SKM-1 treated with dmso at 0.1 percent for 144 hours (cell line): Measurements from ENCODE around the gene SPSB4.

Experiments used
- DNase-seq: peaks from one replicate; lab custom pipeline; 2025; ENCODE audit not compliant: unreplicated experiment; lab: John Stamatoyannopoulos, UW

The SPSB4 gene

GRCh38 chr3:141052201-141053069, 1.3 kb downstream of the SPSB4 start:
- no peak for DNase-seq

GRCh38 chr3:141055136-141055535, 4.0 kb downstream of the SPSB4 start:
- no peak for DNase-seq

- no peak for DNase-seq
Measured at GRCh38 chr3:141055536-141056445, 4.6 kb downstream of the SPSB4 start.

- no peak for DNase-seq
Measured at GRCh38 chr3:141056751-141057171, 5.6 kb downstream of the SPSB4 start.

- DNase-seq = no peak
Measured at GRCh38 chr3:141057436-141057835, 6.3 kb downstream of the SPSB4 start.

- DNase-seq = no peak
Measured at GRCh38 chr3:141057946-141058800, 7.0 kb downstream of the SPSB4 start.

GRCh38 chr3:141058996-141059395, 7.8 kb downstream of the SPSB4 start:
- no peak for DNase-seq

- no peak for DNase-seq
Measured at GRCh38 chr3:141059816-141060215, 8.7 kb downstream of the SPSB4 start.

- DNase-seq = no peak
Measured at GRCh38 chr3:141060327-141060726, 9.2 kb downstream of the SPSB4 start.

- DNase-seq = no peak
Measured at GRCh38 chr3:141063831-141064230, 12.7 kb downstream of the SPSB4 start.

GRCh38 chr3:141064255-141064926, 13.2 kb downstream of the SPSB4 start:
- DNase-seq = no peak

GRCh38 chr3:141065258-141065657, 14.1 kb downstream of the SPSB4 start:
- DNase-seq = no peak

- no peak for DNase-seq
Measured at GRCh38 chr3:141065841-141066805, 15.0 kb downstream of the SPSB4 start.

- no peak for DNase-seq
Measured at GRCh38 chr3:141067206-141067974, 16.2 kb downstream of the SPSB4 start.

- DNase-seq = no peak
Measured at GRCh38 chr3:141070229-141070628, 19.1 kb downstream of the SPSB4 start.

- no peak for DNase-seq
Measured at GRCh38 chr3:141070727-141071357, 19.7 kb downstream of the SPSB4 start.

- DNase-seq = no peak
Measured at GRCh38 chr3:141071681-141072260, 20.6 kb downstream of the SPSB4 start.

GRCh38 chr3:141072950-141073349, 21.8 kb downstream of the SPSB4 start:
- no peak for DNase-seq
